Placental pericyte (primary cell): Measurements from ENCODE around the gene ZNF433. TPM values are rescaled to one million over a fixed set of nuclear protein-coding genes. Genes with fewer than 3 reads are reported as not detected.

Experiments
- small RNA-seq: library from RNA; depleted of rRNA; stranded (forward); fragments of <200 nt; gene quantifications from one replicate; pipeline ENCODE3, GENCODE V24; 2012; ENCODE audit warnings: low replicate concordance
- total RNA-seq: library from RNA; depleted of rRNA; stranded (reverse); fragments of >200 nt; gene quantifications from 2 replicates; pipeline ENCODE4 v1.2.3, GENCODE V29; 2012

Gene ZNF433
- 1.0 and 1.1 TPM in 2 replicates for total RNA-seq

GRCh38 chr19:12035220-12036172 is at the start of gene ZNF433:
TSS of gene ZNF433 (minus strand) at chr19:12035679. CDS start at chr19:12035539, 140 bp downstream.

GRCh38 chr19:12064590-12065538 is 29.4 kb upstream of the ZNF433 start, which contains the start of gene ZNF844:
TSS of gene ZNF844 (plus strand) at chr19:12064731. CDS start at chr19:12064874, 143 bp downstream.

GRCh38 chr19:12052497-12053169 is 17.2 kb upstream of the ZNF433 start, which contains the start of gene ZNF878:
TSS of gene ZNF878 (minus strand) at chr19:12052961. CDS start at chr19:12052801, 160 bp downstream.

GRCh38 chr19:11964858-11965645 is 70.4 kb downstream of the ZNF433 start, which contains the start of gene ZNF763:
TSS of gene ZNF763 (plus strand) at chr19:11965040. CDS start at chr19:11965209, 169 bp downstream.

Small RNA genes within 50 kb of the gene (small RNA-seq; reads per million reads assigned to genes)
- gene RNA5SP464 (not detected), gene RNA5SP465 (not detected), gene RNA5SP466 (not detected)

Other genes with a start within 250 kb of the ZNF433 start
- 0.22 and 1.6 TPM in 2 replicates for gene ZNF491, start 237.2 kb downstream of the ZNF433 start, total RNA-seq
- gene ZNF440, start 221.4 kb downstream of the ZNF433 start, total RNA-seq, result 8.3 and 14.0 TPM in 2 replicates
- 1.3 and 4.0 TPM in 2 replicates for gene ZNF439, start 187.0 kb downstream of the ZNF433 start, total RNA-seq
- gene ZNF69, start 147.9 kb downstream of the ZNF433 start, total RNA-seq, result 3.1 and 8.3 TPM in 2 replicates
- 5.0 and 7.9 TPM in 2 replicates for gene ZNF700, start 110.6 kb downstream of the ZNF433 start, total RNA-seq
- gene ZNF763, start 70.6 kb downstream of the ZNF433 start, total RNA-seq, result 0.57 and 0.88 TPM in 2 replicates
- under 0.01 and 0.57 TPM in 2 replicates for gene ZNF878, start 17.3 kb upstream of the ZNF433 start, total RNA-seq
- gene ZNF844, start 29.1 kb upstream of the ZNF433 start, total RNA-seq, result 4.0 and 5.0 TPM in 2 replicates
- gene ZNF20, start 104.7 kb upstream of the ZNF433 start, total RNA-seq, result 2.8 and 3.6 TPM in 2 replicates
- gene ZNF625, start 121.1 kb upstream of the ZNF433 start, total RNA-seq, result 7.0 and 12.3 TPM in 2 replicates
- 4.4 and 8.0 TPM in 2 replicates for gene ZNF136, start 127.4 kb upstream of the ZNF433 start, total RNA-seq